A549 (cell line): Measurements from ENCODE around the gene RYR3. TPM values are rescaled to one million over a fixed set of nuclear protein-coding genes. Genes with fewer than 3 reads are reported as not detected.

ENCODE experiments used
- ATAC-seq, 2 experiments: fragments of 200-7000 bp in 1 of 2; fragments of >200 bp in 1 of 2; cut with Nextera tagmentation in 1 of 2; cut with Tn5 transposase in 1 of 2; 3 replicates each; pipeline versions ENCODE4 v1.8.0 to v1.9.1; 2018 to 2020; ENCODE audit warnings: mild to moderate bottlenecking in 1 of 2, moderate library complexity in 1 of 2
- CTCF ChIA-PET: fragments of 300-600 bp; sonication (Branson Sonifier 250); formaldehyde crosslinking; extraction: SDS; loops from one replicate; lab custom pipeline; 2021; ENCODE audit warnings: antibody characterized with exemption, inconsistent platforms; lab: Yijun Ruan, JAX
- POLR2A ChIA-PET: fragments of 350-600 bp; formaldehyde crosslinking; extraction: SDS; loops from one replicate; lab custom pipeline; 2021; ENCODE audit warnings: antibody characterized with exemption, inconsistent platforms; lab: Yijun Ruan, JAX
- DNase-seq, 2 experiments: peaks; one replicate each; pipeline versions ENCODE4 v3.0.0 to v3.0.0-alpha.2; 2011 to 2016; ENCODE audit warnings: low read depth in 1 of 2, low spot score in 1 of 2
- FAIRE-seq: peaks from 2 replicates; lab custom pipeline; 2011; peaks lifted over from hg19 to GRCh38; lab: Jason Lieb, UNC
- H3K27ac ChIP-seq, 2 experiments: fragments of >200 bp; sonication (Bioruptor Twin); formaldehyde crosslinking; 3 replicates each; pipeline ENCODE4 v1.5.1; 2016 to 2017
- H3K4me1 ChIP-seq: fragments of >200 bp; sonication (Bioruptor Twin); formaldehyde crosslinking; 3 replicates; pipeline ENCODE4 v1.6.1; 2016
- H3K4me2 ChIP-seq: fragments of >200 bp; sonication (Bioruptor Twin); formaldehyde crosslinking; 3 replicates; pipeline ENCODE4 v1.6.1; 2016
- H3K4me3 ChIP-seq: fragments of >200 bp; sonication (Bioruptor Twin); formaldehyde crosslinking; 3 replicates; pipeline ENCODE4 v1.5.1; 2016
- H3K9me3 ChIP-seq: fragments of >200 bp; sonication (Bioruptor Twin); formaldehyde crosslinking; 3 replicates; pipeline ENCODE4 v1.6.1; 2016
- BHLHE40 ChIP-seq: IDR thresholded peaks from 2 replicates; pipeline ENCODE4 v1.6.1; 2012; ENCODE audit warnings: low read depth, low read length, inconsistent platforms
- HOXB13 ChIP-seq: fragments of 250-450 bp; sonication (Bioruptor Pico); IDR thresholded peaks from 2 replicates; pipeline ENCODE4 v1.5.0; 2020; ENCODE audit warnings: low read depth, mild to moderate bottlenecking, moderate library complexity
- HOXB5 ChIP-seq: fragments of 250-450 bp; sonication (Bioruptor Pico); IDR thresholded peaks from 2 replicates; pipeline ENCODE4 v1.5.0; 2020; ENCODE audit warnings: mild to moderate bottlenecking, moderate library complexity
- JUN ChIP-seq, 2 experiments: fragments of >200 bp; sonication (Bioruptor Twin); formaldehyde crosslinking; IDR thresholded peaks; 2 replicates in 1 of 2; 3 replicates in 1 of 2; pipeline ENCODE4 v1.6.1; 2016 to 2017
- MAFK ChIP-seq: fragments of 450-650 bp; IDR thresholded peaks from 2 replicates; pipeline ENCODE4 v1.6.1; 2014; ENCODE audit not compliant: partially characterized antibody
- PHF8 ChIP-seq: fragments of 200-600 bp; sonication (generic); IDR thresholded peaks from 2 replicates; pipeline ENCODE4 v1.6.1; 2016; ENCODE audit warnings: low read depth, mild to moderate bottlenecking, antibody characterized with exemption, moderate library complexity, borderline replicate concordance
- RAD21 ChIP-seq, 2 experiments: fragments of >200 bp in 1 of 2; sonication (Bioruptor Twin) in 1 of 2; formaldehyde crosslinking in 1 of 2; IDR thresholded peaks in 1 of 2; conservative IDR thresholded peaks in 1 of 2; 2 replicates in 1 of 2; 3 replicates in 1 of 2; pipeline ENCODE4 v1.6.1; 2012 to 2018; ENCODE audit warnings: inconsistent platforms in 1 of 2
- SREBF2 ChIP-seq: fragments of 450-650 bp; IDR thresholded peaks from 2 replicates; pipeline ENCODE4 v1.6.1; 2014; ENCODE audit warnings: mild to moderate bottlenecking, moderate library complexity
- ZFP36 ChIP-seq: fragments of 450-650 bp; IDR thresholded peaks from 2 replicates; pipeline ENCODE4 v1.6.1; 2014; ENCODE audit warnings: borderline replicate concordance; ENCODE audit not compliant: partially characterized antibody
- ZSCAN20 ChIP-seq: fragments of 250-450 bp; sonication (Bioruptor Pico); IDR thresholded peaks from 2 replicates; pipeline ENCODE4 v1.8.0; 2022; ENCODE audit warnings: mild to moderate bottlenecking, moderate library complexity
- WGBS: methylation state at CpG from one replicate; pipeline ENCODE4 v1.1.6; 2017; ENCODE audit errors: missing lambda C conversion rate; 5-methylcytosine and 5-hydroxymethylcytosine counted together
- polyA plus RNA-seq, 4 experiments: library from polyadenylated mRNA; depleted of rRNA in 3 of 4; stranded (reverse); fragments of >200 nt; fragmentation: RNase III in 1 of 4; extraction: RNeasy Plus Mini Kit Qiagen cat#74134 plus additional on column Dnase treatment in 1 of 4; gene quantifications; 2 replicates in 3 of 4; 3 replicates in 1 of 4; pipeline ENCODE4 v1.2.3, GENCODE V29; 2011 to 2017
- TF ChIP-seq, protein P1 (sequence below): fragments of 250-450 bp; sonication (Bioruptor Pico); IDR thresholded peaks from 2 replicates; pipeline ENCODE4 v1.5.0; 2021; ENCODE audit warnings: mild to moderate bottlenecking, moderate library complexity, borderline replicate concordance
- TF ChIP-seq, protein P2 (sequence below): fragments of 250-450 bp; sonication (Bioruptor Pico); IDR thresholded peaks from 2 replicates; pipeline ENCODE4 v1.5.0; 2020; ENCODE audit warnings: low read depth, mild to moderate bottlenecking, moderate library complexity
- TF ChIP-seq, protein P3 (sequence below): fragments of 200-600 bp; sonication (generic); IDR thresholded peaks from 2 replicates; pipeline ENCODE4 v1.6.1; 2016; ENCODE audit warnings: antibody characterized with exemption, mild to moderate bottlenecking, moderate library complexity
- TF ChIP-seq, protein P4 (sequence below): fragments of 450-650 bp; IDR thresholded peaks from 2 replicates; pipeline ENCODE4 v1.6.1; 2014; ENCODE audit warnings: antibody characterized with exemption
- TF ChIP-seq, protein P5 (sequence below): IDR thresholded peaks from 2 replicates; pipeline ENCODE4 v1.6.1; 2012
- TF ChIP-seq, protein P6 (sequence below): fragments of >200 bp; sonication (Bioruptor Twin); formaldehyde crosslinking; IDR thresholded peaks from 2 replicates; pipeline ENCODE4 v1.6.1; 2016
- TF ChIP-seq, protein P7 (sequence below): fragments of >200 bp; sonication (Bioruptor Twin); formaldehyde crosslinking; IDR thresholded peaks from 3 replicates; pipeline ENCODE4 v1.6.1; 2016

RYR3 gene
- polyA plus RNA-seq, 2 of the 4 experiments (the other 2 are of a cell fraction) = 0.03 TPM; not detected in 1

DNA sequence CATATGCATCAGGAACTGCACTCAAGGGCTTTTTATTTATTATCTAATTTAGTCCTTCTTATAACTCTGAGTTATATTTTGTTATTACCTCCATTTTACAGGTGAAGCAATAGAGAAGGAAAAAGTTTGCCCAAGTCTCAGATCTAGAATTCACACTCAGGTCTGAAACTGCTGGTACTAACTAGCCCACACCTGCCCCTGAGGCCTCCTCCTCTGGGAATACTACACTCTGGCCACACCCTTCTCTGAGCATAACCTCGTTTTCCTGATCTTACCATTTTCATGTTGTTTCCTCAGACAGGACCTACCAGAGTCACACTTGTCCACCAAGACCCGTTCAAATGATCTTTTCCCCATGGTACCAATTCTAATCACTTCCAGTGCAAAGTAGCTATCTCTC lies 563.4 kb downstream of the RYR3 start:
- no peak for ATAC-seq
- Histone ChIP-seq H3K27ac (no peak overlapping the region), H3K4me1 (no peaks in the 10 kb centered on the region)
- ChIA-PET POLR2A (no interaction called here), CTCF (interaction anchor here (1.2 to 3.6 kb wide), 2 partner anchors 11 to 136 kb away, joined by 3 to 9 read pairs; no protein-coding TSS in a partner anchor)
- TF ChIP-seq PHF8 = no peak
- TF ChIP-seq, all 56 proteins: peak for 0
- Histone ChIP-seq H3K4me2 (no peak overlapping the region), H3K9me3 (no peaks in the 10 kb centered on the region), H3K4me3 (no peak overlapping the region)
- FAIRE-seq = no peak
- DNase-seq = no peak
- 55% methylated on average over 2 of the region's 2 CpGs for WGBS

DNA sequence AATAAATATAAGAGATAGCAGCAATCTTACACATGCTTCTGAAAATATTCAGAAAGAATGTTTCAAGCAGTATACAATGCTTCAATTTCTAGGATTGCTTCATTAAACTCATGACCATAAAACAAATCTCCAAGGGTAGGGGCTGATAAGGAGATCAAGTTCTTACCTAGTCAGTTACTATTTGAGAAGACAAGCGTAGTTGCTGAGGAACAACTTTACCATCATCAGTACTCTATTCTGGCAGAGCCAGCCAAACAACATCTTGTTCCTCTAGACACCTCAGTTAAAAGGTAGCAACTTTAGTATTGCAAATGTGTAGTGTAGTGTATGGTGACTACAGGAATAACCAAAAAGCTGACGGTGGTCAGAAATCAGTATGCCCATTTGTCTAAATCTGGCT lies 572.2 kb downstream of the RYR3 start:
- Histone ChIP-seq H3K9me3 (no peaks in the 10 kb centered on the region), H3K27ac (no peak overlapping the region), H3K4me1 (no peaks in the 10 kb centered on the region), H3K4me2 (no peak overlapping the region), H3K4me3 (no peak overlapping the region)
- TF ChIP-seq, protein P1, sequence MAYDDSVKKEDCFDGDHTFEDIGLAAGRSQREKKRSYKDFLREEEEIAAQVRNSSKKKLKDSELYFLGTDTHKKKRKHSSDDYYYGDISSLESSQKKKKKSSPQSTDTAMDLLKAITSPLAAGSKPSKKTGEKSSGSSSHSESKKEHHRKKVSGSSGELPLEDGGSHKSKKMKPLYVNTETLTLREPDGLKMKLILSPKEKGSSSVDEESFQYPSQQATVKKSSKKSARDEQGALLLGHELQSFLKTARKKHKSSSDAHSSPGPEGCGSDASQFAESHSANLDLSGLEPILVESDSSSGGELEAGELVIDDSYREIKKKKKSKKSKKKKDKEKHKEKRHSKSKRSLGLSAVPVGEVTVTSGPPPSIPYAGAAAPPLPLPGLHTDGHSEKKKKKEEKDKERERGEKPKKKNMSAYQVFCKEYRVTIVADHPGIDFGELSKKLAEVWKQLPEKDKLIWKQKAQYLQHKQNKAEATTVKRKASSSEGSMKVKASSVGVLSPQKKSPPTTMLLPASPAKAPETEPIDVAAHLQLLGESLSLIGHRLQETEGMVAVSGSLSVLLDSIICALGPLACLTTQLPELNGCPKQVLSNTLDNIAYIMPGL (CRISPR knock-in tag) = no peak
- no peak for TF ChIP-seq SREBF2
- TF ChIP-seq, protein P2, sequence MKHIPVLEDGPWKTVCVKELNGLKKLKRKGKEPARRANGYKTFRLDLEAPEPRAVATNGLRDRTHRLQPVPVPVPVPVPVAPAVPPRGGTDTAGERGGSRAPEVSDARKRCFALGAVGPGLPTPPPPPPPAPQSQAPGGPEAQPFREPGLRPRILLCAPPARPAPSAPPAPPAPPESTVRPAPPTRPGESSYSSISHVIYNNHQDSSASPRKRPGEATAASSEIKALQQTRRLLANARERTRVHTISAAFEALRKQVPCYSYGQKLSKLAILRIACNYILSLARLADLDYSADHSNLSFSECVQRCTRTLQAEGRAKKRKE (CRISPR knock-in tag) = no peak
- TF ChIP-seq, protein P3, sequence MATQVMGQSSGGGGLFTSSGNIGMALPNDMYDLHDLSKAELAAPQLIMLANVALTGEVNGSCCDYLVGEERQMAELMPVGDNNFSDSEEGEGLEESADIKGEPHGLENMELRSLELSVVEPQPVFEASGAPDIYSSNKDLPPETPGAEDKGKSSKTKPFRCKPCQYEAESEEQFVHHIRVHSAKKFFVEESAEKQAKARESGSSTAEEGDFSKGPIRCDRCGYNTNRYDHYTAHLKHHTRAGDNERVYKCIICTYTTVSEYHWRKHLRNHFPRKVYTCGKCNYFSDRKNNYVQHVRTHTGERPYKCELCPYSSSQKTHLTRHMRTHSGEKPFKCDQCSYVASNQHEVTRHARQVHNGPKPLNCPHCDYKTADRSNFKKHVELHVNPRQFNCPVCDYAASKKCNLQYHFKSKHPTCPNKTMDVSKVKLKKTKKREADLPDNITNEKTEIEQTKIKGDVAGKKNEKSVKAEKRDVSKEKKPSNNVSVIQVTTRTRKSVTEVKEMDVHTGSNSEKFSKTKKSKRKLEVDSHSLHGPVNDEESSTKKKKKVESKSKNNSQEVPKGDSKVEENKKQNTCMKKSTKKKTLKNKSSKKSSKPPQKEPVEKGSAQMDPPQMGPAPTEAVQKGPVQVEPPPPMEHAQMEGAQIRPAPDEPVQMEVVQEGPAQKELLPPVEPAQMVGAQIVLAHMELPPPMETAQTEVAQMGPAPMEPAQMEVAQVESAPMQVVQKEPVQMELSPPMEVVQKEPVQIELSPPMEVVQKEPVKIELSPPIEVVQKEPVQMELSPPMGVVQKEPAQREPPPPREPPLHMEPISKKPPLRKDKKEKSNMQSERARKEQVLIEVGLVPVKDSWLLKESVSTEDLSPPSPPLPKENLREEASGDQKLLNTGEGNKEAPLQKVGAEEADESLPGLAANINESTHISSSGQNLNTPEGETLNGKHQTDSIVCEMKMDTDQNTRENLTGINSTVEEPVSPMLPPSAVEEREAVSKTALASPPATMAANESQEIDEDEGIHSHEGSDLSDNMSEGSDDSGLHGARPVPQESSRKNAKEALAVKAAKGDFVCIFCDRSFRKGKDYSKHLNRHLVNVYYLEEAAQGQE = no peak
- TF ChIP-seq, protein P4, sequence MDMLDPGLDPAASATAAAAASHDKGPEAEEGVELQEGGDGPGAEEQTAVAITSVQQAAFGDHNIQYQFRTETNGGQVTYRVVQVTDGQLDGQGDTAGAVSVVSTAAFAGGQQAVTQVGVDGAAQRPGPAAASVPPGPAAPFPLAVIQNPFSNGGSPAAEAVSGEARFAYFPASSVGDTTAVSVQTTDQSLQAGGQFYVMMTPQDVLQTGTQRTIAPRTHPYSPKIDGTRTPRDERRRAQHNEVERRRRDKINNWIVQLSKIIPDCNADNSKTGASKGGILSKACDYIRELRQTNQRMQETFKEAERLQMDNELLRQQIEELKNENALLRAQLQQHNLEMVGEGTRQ = no peak
- TF ChIP-seq ZFP36 = no peak
- TF ChIP-seq, protein P5, sequence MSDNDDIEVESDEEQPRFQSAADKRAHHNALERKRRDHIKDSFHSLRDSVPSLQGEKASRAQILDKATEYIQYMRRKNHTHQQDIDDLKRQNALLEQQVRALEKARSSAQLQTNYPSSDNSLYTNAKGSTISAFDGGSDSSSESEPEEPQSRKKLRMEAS = no peak
- no peak for TF ChIP-seq BHLHE40
- no peak for TF ChIP-seq HOXB5 (CRISPR knock-in tag)
- no peak for TF ChIP-seq HOXB13 (CRISPR knock-in tag)
- TF ChIP-seq, protein P6, sequence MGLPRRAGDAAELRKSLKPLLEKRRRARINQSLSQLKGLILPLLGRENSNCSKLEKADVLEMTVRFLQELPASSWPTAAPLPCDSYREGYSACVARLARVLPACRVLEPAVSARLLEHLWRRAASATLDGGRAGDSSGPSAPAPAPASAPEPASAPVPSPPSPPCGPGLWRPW = no peak
- no peak for TF ChIP-seq JUN (IDR thresholded peaks at IDR 0.05)
- no peak for TF ChIP-seq RAD21 (conservative IDR thresholded peaks at IDR 0.05 in 1 of 2, IDR thresholded peaks at IDR 0.05 in 1 of 2)
- no peak for TF ChIP-seq ZSCAN20 (CRISPR knock-in tag)
- no peak for TF ChIP-seq MAFK
- TF ChIP-seq, protein P7, sequence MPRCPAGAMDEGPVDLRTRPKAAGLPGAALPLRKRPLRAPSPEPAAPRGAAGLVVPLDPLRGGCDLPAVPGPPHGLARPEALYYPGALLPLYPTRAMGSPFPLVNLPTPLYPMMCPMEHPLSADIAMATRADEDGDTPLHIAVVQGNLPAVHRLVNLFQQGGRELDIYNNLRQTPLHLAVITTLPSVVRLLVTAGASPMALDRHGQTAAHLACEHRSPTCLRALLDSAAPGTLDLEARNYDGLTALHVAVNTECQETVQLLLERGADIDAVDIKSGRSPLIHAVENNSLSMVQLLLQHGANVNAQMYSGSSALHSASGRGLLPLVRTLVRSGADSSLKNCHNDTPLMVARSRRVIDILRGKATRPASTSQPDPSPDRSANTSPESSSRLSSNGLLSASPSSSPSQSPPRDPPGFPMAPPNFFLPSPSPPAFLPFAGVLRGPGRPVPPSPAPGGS = no peak
- DNase-seq (no peak), FAIRE-seq (no peak), ATAC-seq (no peak)
- CTCF ChIA-PET = interaction anchor here (0.6 to 2.3 kb wide), 4 partner anchors 12 to 825 kb away, joined by 3 to 5 read pairs (median 3); no protein-coding TSS in a partner anchor
- 94% methylated on average over 2 of the region's 2 CpGs for WGBS
- POLR2A ChIA-PET = no interaction called here
